Nephron progenitor cell (in vitro differentiated cells): ENCODE data around the gene ITGAL.

Source experiments
- DNase-seq: peaks from one replicate; pipeline ENCODE4 v3.0.0; 2021
- H3K27ac Mint-ChIP-seq: 2 replicates; pipeline ENCODE4 v1.8.0; 2021; ENCODE audit warnings: mild to moderate bottlenecking, moderate library complexity, mixed read lengths
- H3K27me3 Mint-ChIP-seq: 2 replicates; pipeline ENCODE4 v1.8.0; 2021; ENCODE audit warnings: mild to moderate bottlenecking, low read depth, mixed read lengths; ENCODE audit not compliant: poor library complexity
- H3K36me3 Mint-ChIP-seq: 2 replicates; pipeline ENCODE4 v1.8.0; 2021; ENCODE audit warnings: low read depth, mixed read lengths
- H3K4me1 Mint-ChIP-seq: 2 replicates; pipeline ENCODE4 v1.8.0; 2021; ENCODE audit warnings: mixed read lengths
- H3K4me3 Mint-ChIP-seq: 2 replicates; pipeline ENCODE4 v1.8.0; 2021; ENCODE audit warnings: mild to moderate bottlenecking, moderate library complexity, mixed read lengths
- H3K9me3 Mint-ChIP-seq: 2 replicates; pipeline ENCODE4 v1.8.0; 2021; ENCODE audit warnings: mild to moderate bottlenecking, moderate library complexity, mixed read lengths
- TF ChIP-seq, protein P1 (sequence below): fragments of 200-600 bp; sonication (generic); IDR thresholded peaks from 2 replicates; pipeline ENCODE4 v1.5.0; 2021; ENCODE audit warnings: antibody characterized with exemption

The ITGAL gene

DNA sequence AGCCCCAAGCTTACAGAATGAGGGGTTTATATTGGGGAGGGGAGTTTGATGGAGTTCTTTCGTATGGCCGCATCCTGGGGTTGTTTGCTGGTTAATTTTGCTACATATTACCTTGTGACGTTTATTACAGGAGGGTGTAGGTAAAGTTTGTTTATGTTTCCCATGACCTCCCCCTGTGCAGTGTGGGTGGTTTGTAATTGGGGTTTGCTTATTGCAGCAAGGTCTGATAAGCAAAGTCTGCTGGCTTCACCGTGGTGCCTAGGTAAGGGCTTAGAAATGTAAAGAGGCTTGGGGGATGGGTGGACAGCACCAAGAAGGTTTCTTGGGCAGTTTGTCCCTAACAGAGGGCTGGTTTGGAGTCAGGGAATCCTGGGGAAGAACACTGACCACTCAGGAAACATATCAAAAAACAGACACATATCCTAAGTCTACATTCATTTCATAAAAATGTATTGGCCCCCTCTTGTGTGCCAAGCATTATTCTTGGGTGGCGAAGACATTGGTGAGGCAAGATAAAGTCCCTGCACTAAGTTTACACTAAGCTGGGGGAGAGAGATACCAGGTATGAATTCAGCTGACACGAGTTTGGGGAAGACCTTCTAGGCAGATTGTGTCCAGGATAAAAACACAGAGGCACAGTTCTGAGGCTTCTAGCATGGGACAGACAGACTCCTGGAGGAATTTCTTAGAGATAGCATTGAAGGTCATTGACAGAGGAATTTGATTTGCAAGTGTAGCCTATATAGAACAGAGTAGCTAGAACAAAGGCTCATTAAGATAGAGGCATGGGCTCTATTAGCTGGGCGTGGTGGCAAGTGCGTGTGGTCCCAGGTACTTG is 76.1 kb downstream of the ITGAL start:
- no peak overlapping the region for H3K27ac Mint-ChIP-seq

GRCh38 chr16:30551781-30552180 is 79.2 kb downstream of the ITGAL start:
- Mint-ChIP-seq H3K27ac (no peak overlapping the region), H3K4me1 (peaks cover 43% of the 10 kb centered on the region), H3K27me3 (no peaks in the 10 kb centered on the region), H3K36me3 (peaks cover 25% of the 10 kb centered on the region), H3K9me3 (no peaks in the 10 kb centered on the region), H3K4me3 (no peak overlapping the region)
- TF ChIP-seq, protein P1, sequence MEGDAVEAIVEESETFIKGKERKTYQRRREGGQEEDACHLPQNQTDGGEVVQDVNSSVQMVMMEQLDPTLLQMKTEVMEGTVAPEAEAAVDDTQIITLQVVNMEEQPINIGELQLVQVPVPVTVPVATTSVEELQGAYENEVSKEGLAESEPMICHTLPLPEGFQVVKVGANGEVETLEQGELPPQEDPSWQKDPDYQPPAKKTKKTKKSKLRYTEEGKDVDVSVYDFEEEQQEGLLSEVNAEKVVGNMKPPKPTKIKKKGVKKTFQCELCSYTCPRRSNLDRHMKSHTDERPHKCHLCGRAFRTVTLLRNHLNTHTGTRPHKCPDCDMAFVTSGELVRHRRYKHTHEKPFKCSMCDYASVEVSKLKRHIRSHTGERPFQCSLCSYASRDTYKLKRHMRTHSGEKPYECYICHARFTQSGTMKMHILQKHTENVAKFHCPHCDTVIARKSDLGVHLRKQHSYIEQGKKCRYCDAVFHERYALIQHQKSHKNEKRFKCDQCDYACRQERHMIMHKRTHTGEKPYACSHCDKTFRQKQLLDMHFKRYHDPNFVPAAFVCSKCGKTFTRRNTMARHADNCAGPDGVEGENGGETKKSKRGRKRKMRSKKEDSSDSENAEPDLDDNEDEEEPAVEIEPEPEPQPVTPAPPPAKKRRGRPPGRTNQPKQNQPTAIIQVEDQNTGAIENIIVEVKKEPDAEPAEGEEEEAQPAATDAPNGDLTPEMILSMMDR, result no peak
- no peak for DNase-seq

More for the DNA sequence above, 76.1 kb downstream of the ITGAL start:
- H3K9me3 Mint-ChIP-seq, result peaks cover 3% of the 10 kb centered on the region
- no peak for DNase-seq
- no peak overlapping the region for H3K4me3 Mint-ChIP-seq
- H3K36me3 Mint-ChIP-seq, result peaks cover 8% of the 10 kb centered on the region
- TF ChIP-seq, protein P1, result no peak
- no peaks in the 10 kb centered on the region for H3K27me3 Mint-ChIP-seq
- peaks cover 32% of the 10 kb centered on the region for H3K4me1 Mint-ChIP-seq

DNA sequence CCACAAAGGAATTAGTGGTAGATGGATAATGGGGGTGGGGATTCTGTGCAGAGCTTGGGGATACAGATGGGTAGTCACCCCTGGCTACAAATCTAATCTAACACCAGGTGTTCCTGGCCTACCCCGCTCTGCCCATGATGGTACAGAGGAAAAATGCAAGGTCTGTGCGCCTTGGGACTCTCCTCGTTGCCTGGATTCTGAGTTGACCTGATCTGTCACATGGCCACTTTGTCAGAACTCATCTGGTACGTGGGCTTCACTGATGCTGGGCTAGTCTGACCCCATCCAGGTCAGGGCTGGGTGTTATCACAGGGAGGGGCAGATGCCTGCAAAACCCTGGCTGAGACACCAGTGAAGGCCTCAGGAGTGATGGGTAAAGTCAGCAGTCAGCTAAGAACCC is 80.4 kb downstream of the ITGAL start:
- no peak for DNase-seq

GRCh38 chr16:30553393-30553899 is 80.9 kb downstream of the ITGAL start:
- DNase-seq, result no peak
- no peak overlapping the region for H3K27ac Mint-ChIP-seq
- H3K36me3 Mint-ChIP-seq, result peaks cover 25% of the 10 kb centered on the region
- no peaks in the 10 kb centered on the region for H3K27me3 Mint-ChIP-seq
- no peaks in the 10 kb centered on the region for H3K9me3 Mint-ChIP-seq
- H3K4me3 Mint-ChIP-seq, result no peak overlapping the region
- peaks cover 38% of the 10 kb centered on the region for H3K4me1 Mint-ChIP-seq
- TF ChIP-seq, protein P1, result no peak

More for the DNA sequence above, 80.4 kb downstream of the ITGAL start:
- no peak overlapping the region for H3K4me3 Mint-ChIP-seq
- H3K9me3 Mint-ChIP-seq, result no peaks in the 10 kb centered on the region
- no peak overlapping the region for H3K27ac Mint-ChIP-seq
- TF ChIP-seq, protein P1, result no peak
- peaks cover 43% of the 10 kb centered on the region for H3K4me1 Mint-ChIP-seq
- peaks cover 25% of the 10 kb centered on the region for H3K36me3 Mint-ChIP-seq
- no peaks in the 10 kb centered on the region for H3K27me3 Mint-ChIP-seq

GRCh38 chr16:30554557-30555314 is 82.2 kb downstream of the ITGAL start:
- DNase-seq, result no peak
- Mint-ChIP-seq H3K36me3 (peaks cover 25% of the 10 kb centered on the region), H3K9me3 (no peaks in the 10 kb centered on the region), H3K27ac (no peak overlapping the region), H3K27me3 (peaks cover 6% of the 10 kb centered on the region), H3K4me3 (no peak overlapping the region), H3K4me1 (peaks cover 40% of the 10 kb centered on the region)
- TF ChIP-seq, protein P1, result no peak
